PFSK-1 (cell line): ENCODE data around the gene FOXP3.

Source experiments
- FOXP2 ChIP-seq: optimal IDR thresholded peaks from 2 replicates; pipeline ENCODE3; 2011; ENCODE audit warnings: borderline replicate concordance, control low read depth, inconsistent platforms; ENCODE audit not compliant: insufficient read depth; ENCODE audit errors: extremely low read length, extremely low read depth
- POLR2AphosphoS5 ChIP-seq: IDR thresholded peaks from 2 replicates; pipeline ENCODE4 v1.6.1; 2012; ENCODE audit warnings: low read depth, mild to moderate bottlenecking, control low read depth, low read length, moderate library complexity
- SIN3A ChIP-seq: IDR thresholded peaks from 2 replicates; pipeline ENCODE4 v1.6.1; 2012; ENCODE audit warnings: mild to moderate bottlenecking, low read length, moderate library complexity, borderline replicate concordance; ENCODE audit not compliant: insufficient read depth
- TAF1 ChIP-seq: IDR thresholded peaks from 2 replicates; pipeline ENCODE4 v1.6.1; 2012; ENCODE audit warnings: low read length, control low read depth, borderline replicate concordance; ENCODE audit not compliant: insufficient read depth
- TF ChIP-seq, protein P1 (sequence below), 2 experiments: IDR thresholded peaks; 2 replicates each; pipeline versions ENCODE4 v1.6.1 to v1.8.0; 2011 to 2012; ENCODE audit warnings: low read depth in 2 of 2, low read length in 2 of 2, control low read depth in 1 of 2, inconsistent platforms in 1 of 2, mild to moderate bottlenecking in 1 of 2, moderate library complexity in 1 of 2; ENCODE audit not compliant: insufficient read depth in 1 of 2

Gene FOXP3

GRCh38 chrX:49291615-49292337 lies 27.3 kb upstream of the FOXP3 start:
- TF ChIP-seq, protein P1, sequence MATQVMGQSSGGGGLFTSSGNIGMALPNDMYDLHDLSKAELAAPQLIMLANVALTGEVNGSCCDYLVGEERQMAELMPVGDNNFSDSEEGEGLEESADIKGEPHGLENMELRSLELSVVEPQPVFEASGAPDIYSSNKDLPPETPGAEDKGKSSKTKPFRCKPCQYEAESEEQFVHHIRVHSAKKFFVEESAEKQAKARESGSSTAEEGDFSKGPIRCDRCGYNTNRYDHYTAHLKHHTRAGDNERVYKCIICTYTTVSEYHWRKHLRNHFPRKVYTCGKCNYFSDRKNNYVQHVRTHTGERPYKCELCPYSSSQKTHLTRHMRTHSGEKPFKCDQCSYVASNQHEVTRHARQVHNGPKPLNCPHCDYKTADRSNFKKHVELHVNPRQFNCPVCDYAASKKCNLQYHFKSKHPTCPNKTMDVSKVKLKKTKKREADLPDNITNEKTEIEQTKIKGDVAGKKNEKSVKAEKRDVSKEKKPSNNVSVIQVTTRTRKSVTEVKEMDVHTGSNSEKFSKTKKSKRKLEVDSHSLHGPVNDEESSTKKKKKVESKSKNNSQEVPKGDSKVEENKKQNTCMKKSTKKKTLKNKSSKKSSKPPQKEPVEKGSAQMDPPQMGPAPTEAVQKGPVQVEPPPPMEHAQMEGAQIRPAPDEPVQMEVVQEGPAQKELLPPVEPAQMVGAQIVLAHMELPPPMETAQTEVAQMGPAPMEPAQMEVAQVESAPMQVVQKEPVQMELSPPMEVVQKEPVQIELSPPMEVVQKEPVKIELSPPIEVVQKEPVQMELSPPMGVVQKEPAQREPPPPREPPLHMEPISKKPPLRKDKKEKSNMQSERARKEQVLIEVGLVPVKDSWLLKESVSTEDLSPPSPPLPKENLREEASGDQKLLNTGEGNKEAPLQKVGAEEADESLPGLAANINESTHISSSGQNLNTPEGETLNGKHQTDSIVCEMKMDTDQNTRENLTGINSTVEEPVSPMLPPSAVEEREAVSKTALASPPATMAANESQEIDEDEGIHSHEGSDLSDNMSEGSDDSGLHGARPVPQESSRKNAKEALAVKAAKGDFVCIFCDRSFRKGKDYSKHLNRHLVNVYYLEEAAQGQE (IDR thresholded peaks at IDR 0.05; ENCODE audit: insufficient read depth in 1 of 2, low read depth in 2 of 2, low read length in 2 of 2) = no peak
- TF ChIP-seq POLR2AphosphoS5 = no peak
- TF ChIP-seq TAF1 = no peak
- no peak for TF ChIP-seq FOXP2
- TF ChIP-seq SIN3A = no peak

DNA sequence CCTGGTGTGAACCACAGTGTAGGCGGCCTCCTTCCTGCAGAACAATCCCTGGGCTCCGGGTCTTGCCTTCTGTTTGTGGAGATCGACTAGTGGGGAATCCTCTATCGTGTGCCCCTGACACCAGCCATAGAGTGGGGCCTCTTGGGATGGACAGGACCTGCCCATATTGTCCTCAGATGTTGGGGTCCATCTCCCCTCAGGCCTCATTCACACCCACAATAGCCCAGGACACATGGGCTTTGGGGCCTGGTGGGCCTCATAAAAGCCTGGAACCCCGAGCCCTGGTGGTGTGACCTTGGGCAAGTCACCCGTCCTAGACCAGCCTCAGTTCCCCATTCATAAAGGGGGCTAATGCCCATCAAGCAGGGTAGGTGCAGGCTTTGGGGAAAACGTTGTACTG lies 25.7 kb upstream of the FOXP3 start:
- no peak for TF ChIP-seq POLR2AphosphoS5

- TF ChIP-seq FOXP2 = no peak
- TF ChIP-seq, protein P1 (IDR thresholded peaks at IDR 0.05; ENCODE audit: insufficient read depth in 1 of 2, low read depth in 2 of 2, low read length in 2 of 2) = no peak
- TF ChIP-seq TAF1 = no peak
- no peak for TF ChIP-seq SIN3A
- TF ChIP-seq POLR2AphosphoS5 = no peak
Measured at GRCh38 chrX:49287665-49288064, 23.2 kb upstream of the FOXP3 start.

GRCh38 chrX:49286581-49286980 lies 22.1 kb upstream of the FOXP3 start:
- TF ChIP-seq, protein P1 (IDR thresholded peaks at IDR 0.05; ENCODE audit: insufficient read depth in 1 of 2, low read depth in 2 of 2, low read length in 2 of 2) = no peak
- TF ChIP-seq SIN3A (no peak), TAF1 (no peak), FOXP2 (no peak), POLR2AphosphoS5 (no peak)

GRCh38 chrX:49286136-49286535 lies 21.6 kb upstream of the FOXP3 start:
- TF ChIP-seq, protein P1 (IDR thresholded peaks at IDR 0.05; ENCODE audit: insufficient read depth in 1 of 2, low read depth in 2 of 2, low read length in 2 of 2) = no peak
- TF ChIP-seq SIN3A = no peak
- no peak for TF ChIP-seq TAF1
- TF ChIP-seq POLR2AphosphoS5 = no peak
- no peak for TF ChIP-seq FOXP2
